RCC 7860 (cell line): ENCODE measurements around the gene SH3BP4.

Source experiments
- DNase-seq: peaks from one replicate; pipeline ENCODE4 v3.0.0-alpha.2; 2015; ENCODE audit warnings: low spot score
- FAIRE-seq: peaks from 2 replicates; lab custom pipeline; 2012; peaks lifted over from hg19 to GRCh38; lab: Jason Lieb, UNC

The SH3BP4 gene

GRCh38 chr2:235080101-235080500 lies 128.3 kb downstream of the SH3BP4 start:
- DNase-seq, result no peak
- FAIRE-seq, result no peak

- DNase-seq (no peak), FAIRE-seq (no peak)
These were observed 130.9 kb downstream of the SH3BP4 start for GRCh38 chr2:235082578-235083338.

- FAIRE-seq (no peak), DNase-seq (peak; percentile 67)
These were observed 132.0 kb downstream of the SH3BP4 start for GRCh38 chr2:235083822-235084221.

GRCh38 chr2:235084424-235084823 lies 132.6 kb downstream of the SH3BP4 start:
- FAIRE-seq, result no peak
- no peak for DNase-seq

- no peak for FAIRE-seq
- no peak for DNase-seq
These were observed 133.7 kb downstream of the SH3BP4 start for GRCh38 chr2:235085476-235085875.

GRCh38 chr2:235086481-235087184 lies 134.8 kb downstream of the SH3BP4 start:
- FAIRE-seq, result no peak
- no peak for DNase-seq

- FAIRE-seq, result no peak
- DNase-seq, result no peak
These were observed 136.1 kb downstream of the SH3BP4 start for GRCh38 chr2:235087832-235088495.

GRCh38 chr2:235088496-235088921 lies 136.7 kb downstream of the SH3BP4 start:
- no peak for DNase-seq
- FAIRE-seq, result no peak

- FAIRE-seq (no peak), DNase-seq (no peak)
These were observed 139.6 kb downstream of the SH3BP4 start for GRCh38 chr2:235091421-235091820.

GRCh38 chr2:235091983-235092382 lies 140.2 kb downstream of the SH3BP4 start:
- FAIRE-seq (no peak), DNase-seq (no peak)

- DNase-seq (no peak), FAIRE-seq (no peak)
These were observed 140.8 kb downstream of the SH3BP4 start for GRCh38 chr2:235092433-235093223.

- FAIRE-seq, result peak; percentile 54
- no peak for DNase-seq
These were observed 142.6 kb downstream of the SH3BP4 start for GRCh38 chr2:235094457-235094856.

GRCh38 chr2:235095569-235095968 lies 143.8 kb downstream of the SH3BP4 start:
- peak; percentile 31 for FAIRE-seq
- peak; percentile 44 for DNase-seq

- DNase-seq (no peak), FAIRE-seq (no peak)
These were observed 144.6 kb downstream of the SH3BP4 start for GRCh38 chr2:235096447-235096846.

- DNase-seq, result no peak
- no peak for FAIRE-seq
These were observed 145.4 kb downstream of the SH3BP4 start for GRCh38 chr2:235097196-235097595.

GRCh38 chr2:235098269-235098668 lies 146.5 kb downstream of the SH3BP4 start:
- FAIRE-seq, result peak; percentile 41
- DNase-seq, result peak; percentile 23

GRCh38 chr2:235098736-235099494 lies 147.1 kb downstream of the SH3BP4 start:
- FAIRE-seq (peak; percentile 54), DNase-seq (peak; percentile 59)

GRCh38 chr2:235102896-235103295 lies 151.1 kb downstream of the SH3BP4 start:
- no peak for FAIRE-seq
- no peak for DNase-seq
